ENCODE data around the gene PYCARD.
"Not testable (repeated sequence)": the region's sequence is repeated elsewhere in the genome, so short reads cannot be mapped to it uniquely, and the experiment has no call there.

Gene PYCARD

DNA sequence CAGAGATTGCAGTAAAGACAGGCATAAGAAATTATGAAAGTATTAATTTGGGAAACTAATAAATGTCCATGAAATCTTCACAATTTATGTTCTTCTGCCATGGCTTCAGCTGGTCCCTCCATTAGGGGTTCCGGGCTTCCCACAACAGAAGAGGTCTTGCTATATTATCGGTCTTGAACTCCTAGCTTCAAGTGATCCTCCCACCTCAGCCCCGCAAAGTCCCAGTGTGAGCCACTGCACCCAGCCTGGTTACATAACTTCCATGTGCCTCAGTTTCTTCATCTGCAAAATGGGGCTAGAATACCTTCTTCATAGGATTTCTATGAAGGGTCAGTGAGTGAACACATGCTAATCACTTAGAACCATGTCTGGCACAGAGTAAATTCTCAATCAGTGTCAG is 43.7 kb upstream of the PYCARD start:
- Histone ChIP-seq H3K36me3 (ENCODE audit: control insufficient read depth in 1 of 2, insufficient read depth in 2 of 2, low read depth in 1 of 2, low read length in 2 of 2) (no peaks in the 10 kb centered on the region), H3K23ac (ENCODE audit: low read length in 2 of 2) (no peak overlapping the region), H2BK120ac (ENCODE audit: low read depth, low read length) (no peak overlapping the region), H2BK5ac (ENCODE audit: low read depth, low read length, poor library complexity, severe bottlenecking) (no peak overlapping the region), H2BK12ac (ENCODE audit: low read length in 2 of 2) (no peak overlapping the region), H2AFZ (ENCODE audit: low read depth, low read length) (no peak overlapping the region), H2BK15ac (ENCODE audit: low read depth, poor library complexity, severe bottlenecking) (no peak overlapping the region), H3K79me1 (replicated peaks; ENCODE audit: low read length, poor library complexity, severe bottlenecking) (no peaks in the 10 kb centered on the region), H3K9me3 (ENCODE audit: control insufficient read depth, low read length) (no peaks in the 10 kb centered on the region), H3K4me2 (ENCODE audit: low read length, poor library complexity, severe bottlenecking) (no peak overlapping the region), H3K14ac (ENCODE audit: low read length in 2 of 2) (no peak overlapping the region), H3K27me3 (ENCODE audit: control insufficient read depth in 1 of 2, insufficient read depth in 1 of 2, low read length in 2 of 2) (peaks cover 3 to 40% of the 10 kb centered on the region in 2 experiments), H3K27ac (ENCODE audit: low read length, poor library complexity, severe bottlenecking) (no peak overlapping the region), H3K4ac (ENCODE audit: low read depth in 1 of 2, low read length in 2 of 2) (no peak overlapping the region), H4K8ac (ENCODE audit: low read length) (no peak overlapping the region), H3K4me1 (ENCODE audit: control insufficient read depth, insufficient read depth, low read depth, low read length) (no peaks in the 10 kb centered on the region), H2AK5ac (ENCODE audit: low read length, severe bottlenecking) (no peak overlapping the region), H3K9ac (ENCODE audit: low read length) (no peak overlapping the region), H3K18ac (ENCODE audit: low read depth in 1 of 2, low read length in 2 of 2) (no peak overlapping the region), H4K91ac (ENCODE audit: low read length) (no peak overlapping the region), H3K4me3 (ENCODE audit: insufficient read depth in 1 of 2, low read depth in 1 of 2, low read length in 2 of 2) (no peak overlapping the region)
- 94% methylated on average over 2 of the region's 3 CpGs for WGBS
- no peak for DNase-seq

GRCh38 chr16:31245598-31245997 is 43.0 kb upstream of the PYCARD start:
- not testable (repeated sequence) for H2AK5ac ChIP-seq (ENCODE audit: low read length, severe bottlenecking); H3K23ac ChIP-seq (ENCODE audit: low read length in 2 of 2); H2BK12ac ChIP-seq (ENCODE audit: low read length in 2 of 2)

GRCh38 chr16:31243734-31244670 is 41.4 kb upstream of the PYCARD start:
- no peaks in the 10 kb centered on the region for H3K9me3 ChIP-seq (ENCODE audit: control insufficient read depth, low read length)
- no peaks in the 10 kb centered on the region for H3K79me1 ChIP-seq (replicated peaks; ENCODE audit: low read length, poor library complexity, severe bottlenecking)
- H2AFZ ChIP-seq (ENCODE audit: low read depth, low read length) = no peak overlapping the region
- no peak overlapping the region for H2BK12ac ChIP-seq (ENCODE audit: low read length in 2 of 2)
- DNase-seq = no peak
- H4K91ac ChIP-seq (ENCODE audit: low read length) = no peak overlapping the region
- H3K4me2 ChIP-seq (ENCODE audit: low read length, poor library complexity, severe bottlenecking) = no peak overlapping the region
- no peak overlapping the region for H3K18ac ChIP-seq (ENCODE audit: low read depth in 1 of 2, low read length in 2 of 2)
- no peaks in the 10 kb centered on the region for H3K36me3 ChIP-seq (ENCODE audit: control insufficient read depth in 1 of 2, insufficient read depth in 2 of 2, low read depth in 1 of 2, low read length in 2 of 2)
- H3K23ac ChIP-seq (ENCODE audit: low read length in 2 of 2) = no peak overlapping the region
- H2BK5ac ChIP-seq (ENCODE audit: low read depth, low read length, poor library complexity, severe bottlenecking) = no peak overlapping the region
- no peak overlapping the region for H3K14ac ChIP-seq (ENCODE audit: low read length in 2 of 2)
- WGBS = 71% methylated on average over 7 of the region's 9 CpGs
- H2BK120ac ChIP-seq (ENCODE audit: low read depth, low read length) = no peak overlapping the region
- H3K4me3 ChIP-seq (ENCODE audit: insufficient read depth in 1 of 2, low read depth in 1 of 2, low read length in 2 of 2) = no peak overlapping the region
- peaks cover 3 to 47% of the 10 kb centered on the region in 2 experiments for H3K27me3 ChIP-seq (ENCODE audit: control insufficient read depth in 1 of 2, insufficient read depth in 1 of 2, low read length in 2 of 2)
- no peak overlapping the region for H3K9ac ChIP-seq (ENCODE audit: low read length)
- H3K4ac ChIP-seq (ENCODE audit: low read depth in 1 of 2, low read length in 2 of 2) = no peak overlapping the region
- no peak overlapping the region for H4K8ac ChIP-seq (ENCODE audit: low read length)
- H3K27ac ChIP-seq (ENCODE audit: low read length, poor library complexity, severe bottlenecking) = no peak overlapping the region
- H3K4me1 ChIP-seq (ENCODE audit: control insufficient read depth, insufficient read depth, low read depth, low read length) = no peaks in the 10 kb centered on the region
- no peak overlapping the region for H2BK15ac ChIP-seq (ENCODE audit: low read depth, poor library complexity, severe bottlenecking)
- no peak overlapping the region for H2AK5ac ChIP-seq (ENCODE audit: low read length, severe bottlenecking)

More at GRCh38 chr16:31245598-31245997, 43.0 kb upstream of the PYCARD start:
- H2BK5ac ChIP-seq (ENCODE audit: low read depth, low read length, poor library complexity, severe bottlenecking); H2BK120ac ChIP-seq (ENCODE audit: low read depth, low read length); H3K79me1 ChIP-seq (replicated peaks; ENCODE audit: low read length, poor library complexity, severe bottlenecking); H3K4me1 ChIP-seq (ENCODE audit: control insufficient read depth, insufficient read depth, low read depth, low read length); H2AFZ ChIP-seq (ENCODE audit: low read depth, low read length); H4K91ac ChIP-seq (ENCODE audit: low read length); H4K8ac ChIP-seq (ENCODE audit: low read length); H2BK15ac ChIP-seq (ENCODE audit: low read depth, poor library complexity, severe bottlenecking); H3K14ac ChIP-seq (ENCODE audit: low read length in 2 of 2); H3K4ac ChIP-seq (ENCODE audit: low read depth in 1 of 2, low read length in 2 of 2); H3K18ac ChIP-seq (ENCODE audit: low read depth in 1 of 2, low read length in 2 of 2); H3K27ac ChIP-seq (ENCODE audit: low read length, poor library complexity, severe bottlenecking); H3K36me3 ChIP-seq (ENCODE audit: control insufficient read depth in 1 of 2, insufficient read depth in 2 of 2, low read depth in 1 of 2, low read length in 2 of 2); H3K9me3 ChIP-seq (ENCODE audit: control insufficient read depth, low read length); H3K9ac ChIP-seq (ENCODE audit: low read length); H3K4me2 ChIP-seq (ENCODE audit: low read length, poor library complexity, severe bottlenecking); H3K4me3 ChIP-seq (ENCODE audit: insufficient read depth in 1 of 2, low read depth in 1 of 2, low read length in 2 of 2); DNase-seq: not testable (repeated sequence)
- H3K27me3 ChIP-seq (ENCODE audit: control insufficient read depth in 1 of 2, insufficient read depth in 1 of 2, low read length in 2 of 2) = peaks cover 3 to 43% of the 10 kb centered on the region in 2 experiments
- 47% methylated on average over 8 of the region's 8 CpGs for WGBS

DNA sequence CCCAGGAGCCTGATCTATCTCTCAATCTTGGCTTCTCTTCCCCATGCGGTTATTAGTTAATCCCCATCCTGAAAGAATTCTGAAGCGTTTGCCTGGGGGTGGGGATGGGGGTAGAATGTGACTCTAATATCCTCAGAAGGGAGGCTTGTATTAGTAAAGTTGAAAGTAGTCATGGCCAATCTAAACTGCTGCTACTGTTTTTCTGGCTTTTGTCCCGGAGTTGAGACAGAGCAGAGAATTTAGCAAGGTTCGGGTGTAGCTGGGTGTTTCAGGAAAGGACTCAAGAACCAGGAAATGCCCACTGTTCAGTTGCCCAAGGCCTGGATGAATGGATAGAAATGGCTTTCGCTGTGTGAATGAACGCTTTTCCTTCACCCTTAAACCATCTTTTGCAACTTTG is 39.6 kb upstream of the PYCARD start:
- Histone ChIP-seq H2BK15ac (ENCODE audit: low read depth, poor library complexity, severe bottlenecking) (no peak overlapping the region), H2AFZ (ENCODE audit: low read depth, low read length) (no peak overlapping the region), H3K4me1 (ENCODE audit: control insufficient read depth, insufficient read depth, low read depth, low read length) (no peaks in the 10 kb centered on the region), H2BK12ac (ENCODE audit: low read length in 2 of 2) (no peak overlapping the region), H3K4ac (ENCODE audit: low read depth in 1 of 2, low read length in 2 of 2) (no peak overlapping the region), H4K91ac (ENCODE audit: low read length) (no peak overlapping the region), H4K8ac (ENCODE audit: low read length) (no peak overlapping the region), H2AK5ac (ENCODE audit: low read length, severe bottlenecking) (no peak overlapping the region), H3K4me3 (ENCODE audit: insufficient read depth in 1 of 2, low read depth in 1 of 2, low read length in 2 of 2) (no peak overlapping the region), H3K4me2 (ENCODE audit: low read length, poor library complexity, severe bottlenecking) (no peak overlapping the region), H3K23ac (ENCODE audit: low read length in 2 of 2) (no peak overlapping the region), H3K9me3 (ENCODE audit: control insufficient read depth, low read length) (no peaks in the 10 kb centered on the region), H3K27me3 (ENCODE audit: control insufficient read depth in 1 of 2, insufficient read depth in 1 of 2, low read length in 2 of 2) (peaks cover 3 to 38% of the 10 kb centered on the region in 2 experiments), H3K27ac (ENCODE audit: low read length, poor library complexity, severe bottlenecking) (no peak overlapping the region), H3K36me3 (ENCODE audit: control insufficient read depth in 1 of 2, insufficient read depth in 2 of 2, low read depth in 1 of 2, low read length in 2 of 2) (no peaks in the 10 kb centered on the region), H3K14ac (ENCODE audit: low read length in 2 of 2) (no peak overlapping the region), H2BK5ac (ENCODE audit: low read depth, low read length, poor library complexity, severe bottlenecking) (no peak overlapping the region), H2BK120ac (ENCODE audit: low read depth, low read length) (no peak overlapping the region), H3K18ac (ENCODE audit: low read depth in 1 of 2, low read length in 2 of 2) (no peak overlapping the region), H3K9ac (ENCODE audit: low read length) (no peak overlapping the region), H3K79me1 (replicated peaks; ENCODE audit: low read length, poor library complexity, severe bottlenecking) (no peaks in the 10 kb centered on the region)
- no peak for DNase-seq
- 81% methylated on average over 4 of the region's 6 CpGs for WGBS

Data from mesenchymal stem cell (in vitro differentiated cells and primary cell).